Astrocyte of the spinal cord (primary cell): Measurements from ENCODE around the gene SLC2A8.
A peak's percentile ranks its signal among the peaks of the same experiment; 100 is the strongest.

Experiments
- DNase-seq: peaks from one replicate; pipeline ENCODE4 v3.0.0; 2011; ENCODE audit warnings: low read depth, low spot score
- H3K4me3 ChIP-seq: 2 replicates; pipeline ENCODE4 v1.5.1; 2011; ENCODE audit warnings: low read depth, mild to moderate bottlenecking, low read length, moderate library complexity
- CTCF ChIP-seq: IDR thresholded peaks from 2 replicates; pipeline ENCODE4 v1.5.1; 2012; ENCODE audit warnings: low read depth, mild to moderate bottlenecking, low read length, inconsistent platforms
- in situ Hi-C: cut with HindIII; loops from 2 replicates; pipeline ENCODE4 v1.10.0; 2017; ENCODE audit warnings: low sequenced_read_pairs

SLC2A8 gene

DNA sequence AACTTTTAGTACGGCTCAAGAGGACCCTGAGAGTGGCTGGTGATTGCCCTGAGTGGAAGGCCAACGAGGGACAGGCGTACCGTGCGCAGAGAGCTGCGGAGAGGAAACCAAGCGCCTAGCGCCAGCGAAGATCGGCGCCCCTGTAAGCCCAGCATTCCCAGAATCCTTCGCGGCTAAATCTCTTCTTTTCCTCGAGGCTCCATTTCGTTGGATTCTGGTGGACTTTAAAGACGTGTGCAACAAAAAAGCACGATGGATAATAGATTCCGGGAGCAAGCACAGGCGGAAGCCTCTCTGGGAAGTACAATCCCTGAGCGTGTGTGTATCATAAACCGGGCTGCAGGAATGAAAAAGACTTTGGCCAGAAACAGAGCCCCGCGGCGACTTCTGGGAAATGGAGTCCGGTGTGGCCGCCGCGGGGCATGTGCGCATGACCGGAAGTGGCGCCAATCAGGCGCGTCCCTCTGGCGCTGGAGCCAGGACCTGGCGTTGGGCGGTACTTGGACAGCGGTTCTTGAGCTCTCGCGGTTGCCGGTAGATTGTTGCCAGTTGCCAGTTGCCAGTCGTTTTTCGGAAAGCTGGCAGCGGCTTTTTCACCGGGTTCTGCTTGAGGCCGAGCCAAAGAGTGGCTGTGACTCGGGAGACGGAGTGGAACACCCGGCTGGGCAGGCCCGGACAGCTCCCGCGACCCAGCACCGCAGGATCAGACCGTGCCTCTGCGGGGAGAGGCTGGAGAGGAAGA, 27.1 kb downstream of the SLC2A8 start, which contains the start of gene ZNF79:
TSS of gene ZNF79 (plus strand) at position 449 of the 742 bp plus-strand sequence. CDS start 406 bp downstream, outside the sequence.
- DNase-seq = peak; percentile 95
- no peak for TF ChIP-seq CTCF
- in situ Hi-C loops = no loop called here

DNA sequence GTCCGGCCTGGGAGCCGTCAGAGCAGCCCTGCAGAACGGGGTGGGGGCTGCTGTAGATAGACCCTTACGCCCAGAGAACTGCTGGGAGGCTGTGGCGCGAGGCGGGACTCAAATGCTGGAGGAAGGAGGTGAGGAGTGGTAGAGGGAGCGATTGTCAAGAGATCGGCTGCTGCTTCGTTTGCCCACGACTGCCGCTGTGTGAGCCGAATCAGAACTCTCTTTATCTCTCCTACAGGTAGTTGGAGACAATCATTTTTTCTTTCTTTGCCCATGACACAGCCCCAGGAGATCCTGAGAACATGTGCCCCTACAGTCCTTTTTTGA, 27.7 kb downstream of the SLC2A8 start:
- H3K4me3 ChIP-seq = peak overlapping the region; percentile 97
- no peak for TF ChIP-seq CTCF
- in situ Hi-C loops = no loop called here
- no peak for DNase-seq

More for the DNA sequence above, 27.1 kb downstream of the SLC2A8 start, which contains the start of gene ZNF79:
- H3K4me3 ChIP-seq = peak within 1 kb of the TSS; percentile 97

DNA sequence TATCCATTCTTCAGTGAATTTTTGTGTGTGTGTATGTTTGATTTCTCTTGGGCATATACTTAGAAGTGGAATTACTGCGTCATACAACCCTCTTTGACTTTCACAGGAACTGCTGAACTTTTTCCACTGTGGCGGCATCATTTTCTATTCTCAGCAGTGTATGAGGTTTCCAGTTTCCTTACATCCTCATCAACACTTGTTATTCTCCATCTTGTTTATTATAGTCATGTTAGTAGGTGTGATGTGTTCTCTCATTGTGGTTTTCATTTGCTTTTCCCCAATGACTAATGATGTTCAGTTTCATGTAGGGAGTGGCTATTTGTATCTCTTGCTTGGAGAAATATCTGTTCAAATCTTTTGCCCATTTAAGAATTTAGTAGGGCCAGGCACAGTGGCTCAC, 29.8 kb downstream of the SLC2A8 start:
- no peak for TF ChIP-seq CTCF
- no peak for DNase-seq
- no peak overlapping the region for H3K4me3 ChIP-seq
- in situ Hi-C loops = no loop called here

GRCh38 chr9:127428348-127428747, 31.4 kb downstream of the SLC2A8 start:
- no peak overlapping the region for H3K4me3 ChIP-seq
- in situ Hi-C loops = no loop called here
- TF ChIP-seq CTCF = no peak
- no peak for DNase-seq

DNA sequence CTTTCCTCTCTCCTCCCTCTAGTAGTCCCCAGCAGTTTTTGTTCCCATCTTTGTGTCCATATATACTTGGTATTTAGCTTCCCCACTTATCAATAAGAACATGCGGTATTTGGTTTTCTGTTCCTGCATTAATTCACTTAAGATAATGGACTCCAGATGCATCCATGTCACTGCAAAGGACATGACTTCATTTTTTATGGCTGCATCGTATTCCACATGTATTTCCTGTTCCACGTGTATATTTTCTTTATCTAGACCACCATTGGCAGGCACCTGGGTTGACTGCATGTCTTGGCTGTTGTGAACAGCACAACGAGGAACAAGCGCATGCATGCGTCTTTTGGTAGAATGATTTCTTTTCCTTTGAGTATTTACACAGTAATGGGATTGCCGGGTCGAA, 33.4 kb downstream of the SLC2A8 start:
- in situ Hi-C loops = no loop called here
- no peak overlapping the region for H3K4me3 ChIP-seq
- TF ChIP-seq CTCF = no peak
- no peak for DNase-seq

GRCh38 chr9:127437497-127438264, 40.7 kb downstream of the SLC2A8 start:
- no peak overlapping the region for H3K4me3 ChIP-seq
- in situ Hi-C loops = no loop called here
- DNase-seq = no peak
- TF ChIP-seq CTCF = peak; percentile 20
